Colonic mucosa (tissue), 4 donors: ENCODE results near the gene CLN5. TPM values are rescaled to one million over a fixed set of nuclear protein-coding genes. Genes with fewer than 3 reads are reported as not detected.

Experiments used
- DNase-seq: peaks from one replicate; pipeline ENCODE4 v3.0.0-alpha.2; 2020
- H3K27ac ChIP-seq: fragments of 200-600 bp; one replicate; pipeline ENCODE4 v1.8.0; 2021
- H3K27me3 ChIP-seq: fragments of 200-600 bp; one replicate; pipeline ENCODE4 v1.8.0; 2021
- H3K36me3 ChIP-seq: fragments of 200-600 bp; one replicate; pipeline ENCODE4 v1.8.0; 2021
- H3K4me1 ChIP-seq: fragments of 200-600 bp; one replicate; pipeline ENCODE4 v1.8.0; 2021; ENCODE audit warnings: mild to moderate bottlenecking
- H3K4me3 ChIP-seq: fragments of 200-600 bp; one replicate; pipeline ENCODE4 v1.8.0; 2021
- H3K9ac ChIP-seq, 2 donors: one replicate each; pipeline ENCODE4 v1.7.0; 2013; ENCODE audit warnings: control low read depth in 2 of 2, low read depth in 2 of 2, low read length in 2 of 2
- H3K9me3 ChIP-seq: fragments of 200-600 bp; one replicate; pipeline ENCODE4 v1.8.0; 2021
- intact Hi-C: fragments of 100-400 bp; cut with DNase I; formaldehyde crosslinking; loops from one replicate; pipeline ENCODE4 v1.14.1; 2022
- total RNA-seq, 2 donors: library from RNA; stranded (reverse); fragmentation: NEBNext Ultra II Directional in 1 of 2; extraction: Animal tissue kit (Norgen Biotek cat#: 25700) in 1 of 2; gene quantifications; one replicate each; pipeline ENCODE4 v1.2.1, GENCODE V29; 2021
- TF ChIP-seq, protein P1 (sequence below): fragments of 200-600 bp; IDR thresholded peaks from one replicate; pipeline ENCODE4 v1.8.0; 2022; ENCODE audit warnings: antibody characterized with exemption, mild to moderate bottlenecking
- donor health status: healthy.
- donor health status: DM: no; HTN: no; CAD: no.
- donor health status: DM: no; HTN: no; CAD: no.

Gene CLN5
- total RNA-seq, 2 donors from 2014 or later: 21.8 to 26.5 TPM

DNA sequence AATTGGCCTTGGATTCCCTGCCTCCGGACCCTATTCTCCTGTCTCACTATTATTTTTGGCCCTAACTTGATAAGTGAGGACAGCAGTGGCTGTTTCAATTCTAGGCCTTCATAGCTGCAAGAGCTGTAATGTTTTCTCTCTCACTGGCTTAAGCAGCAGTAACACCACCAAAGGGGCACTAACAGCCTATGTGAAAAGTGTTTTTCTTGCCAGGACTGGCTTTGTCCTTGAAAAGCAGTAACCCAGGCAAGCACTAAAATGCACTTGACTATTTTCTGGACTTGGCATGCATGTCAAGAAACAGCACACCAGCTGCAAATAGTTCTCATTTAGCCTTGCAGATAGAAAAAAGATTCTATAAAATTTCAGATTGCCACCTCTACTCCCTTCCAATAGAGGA is 44.4 kb downstream of the CLN5 start:
- H3K9me3 ChIP-seq: no peaks in the 10 kb centered on the region
- intact Hi-C loops: no loop called here
- H3K27ac ChIP-seq: no peak overlapping the region
- no peak for DNase-seq
- H3K4me1 ChIP-seq: no peaks in the 10 kb centered on the region
- no peak overlapping the region for H3K4me3 ChIP-seq
- no peaks in the 10 kb centered on the region for H3K36me3 ChIP-seq
- TF ChIP-seq, protein P1, sequence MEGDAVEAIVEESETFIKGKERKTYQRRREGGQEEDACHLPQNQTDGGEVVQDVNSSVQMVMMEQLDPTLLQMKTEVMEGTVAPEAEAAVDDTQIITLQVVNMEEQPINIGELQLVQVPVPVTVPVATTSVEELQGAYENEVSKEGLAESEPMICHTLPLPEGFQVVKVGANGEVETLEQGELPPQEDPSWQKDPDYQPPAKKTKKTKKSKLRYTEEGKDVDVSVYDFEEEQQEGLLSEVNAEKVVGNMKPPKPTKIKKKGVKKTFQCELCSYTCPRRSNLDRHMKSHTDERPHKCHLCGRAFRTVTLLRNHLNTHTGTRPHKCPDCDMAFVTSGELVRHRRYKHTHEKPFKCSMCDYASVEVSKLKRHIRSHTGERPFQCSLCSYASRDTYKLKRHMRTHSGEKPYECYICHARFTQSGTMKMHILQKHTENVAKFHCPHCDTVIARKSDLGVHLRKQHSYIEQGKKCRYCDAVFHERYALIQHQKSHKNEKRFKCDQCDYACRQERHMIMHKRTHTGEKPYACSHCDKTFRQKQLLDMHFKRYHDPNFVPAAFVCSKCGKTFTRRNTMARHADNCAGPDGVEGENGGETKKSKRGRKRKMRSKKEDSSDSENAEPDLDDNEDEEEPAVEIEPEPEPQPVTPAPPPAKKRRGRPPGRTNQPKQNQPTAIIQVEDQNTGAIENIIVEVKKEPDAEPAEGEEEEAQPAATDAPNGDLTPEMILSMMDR: no peak
- no peaks in the 10 kb centered on the region for H3K27me3 ChIP-seq
- no peak overlapping the region for H3K9ac ChIP-seq

- Histone ChIP-seq H3K4me1 (no peaks in the 10 kb centered on the region), H3K9me3 (no peaks in the 10 kb centered on the region), H3K9ac (no peak overlapping the region), H3K27me3 (no peaks in the 10 kb centered on the region), H3K36me3 (no peaks in the 10 kb centered on the region), H3K4me3 (no peak overlapping the region), H3K27ac (no peak overlapping the region)
- DNase-seq: no peak
- intact Hi-C loops: no loop called here
- TF ChIP-seq, protein P1: no peak
Observed at GRCh38 chr13:77038907-77039480, 47.1 kb downstream of the CLN5 start.

DNA sequence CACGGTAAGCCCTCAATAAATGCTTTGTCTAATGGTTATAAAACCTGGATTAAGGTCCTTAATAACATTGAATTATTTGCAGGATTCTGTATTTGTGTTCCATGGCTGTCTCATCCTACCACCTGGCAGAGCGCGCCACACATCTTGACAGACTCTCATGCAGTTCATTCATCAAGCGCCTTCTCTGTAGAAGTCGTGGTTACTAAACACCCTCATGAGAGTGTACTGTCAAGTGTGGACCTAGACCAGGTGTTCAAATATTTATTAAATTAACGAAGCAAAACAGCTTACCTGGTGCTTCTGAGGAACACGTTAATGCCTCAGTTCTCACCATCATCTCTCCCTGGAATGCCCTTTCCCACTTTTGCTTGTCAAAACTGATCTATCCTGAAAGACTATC is 48.2 kb downstream of the CLN5 start:
- Histone ChIP-seq H3K4me3 (no peak overlapping the region), H3K27me3 (no peaks in the 10 kb centered on the region), H3K4me1 (no peaks in the 10 kb centered on the region), H3K9ac (no peak overlapping the region), H3K9me3 (no peaks in the 10 kb centered on the region), H3K27ac (no peak overlapping the region), H3K36me3 (no peaks in the 10 kb centered on the region)
- DNase-seq: no peak
- TF ChIP-seq, protein P1: no peak
- intact Hi-C loops: no loop called here

DNA sequence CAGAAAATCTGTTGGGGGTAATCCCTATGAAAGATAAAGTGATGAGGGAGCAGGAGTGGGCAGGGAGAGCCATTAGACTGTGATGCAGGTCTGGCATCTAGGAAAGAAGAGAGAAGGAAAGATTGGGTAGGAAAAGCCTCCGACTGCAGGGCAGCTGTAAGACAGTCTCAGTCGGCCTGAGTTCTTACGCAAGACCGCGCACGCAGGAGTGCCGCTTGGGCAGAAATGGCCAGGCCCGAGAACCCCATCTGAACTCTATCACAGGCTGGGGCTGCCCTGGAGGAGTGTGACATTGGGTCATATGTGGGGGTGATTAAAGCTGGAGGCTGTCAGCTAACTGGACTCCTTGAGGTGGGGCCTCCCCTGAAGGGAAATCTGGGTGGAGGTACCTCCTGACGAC is 49.0 kb downstream of the CLN5 start:
- H3K36me3 ChIP-seq: no peaks in the 10 kb centered on the region
- H3K4me1 ChIP-seq: no peaks in the 10 kb centered on the region
- no peak overlapping the region for H3K4me3 ChIP-seq
- intact Hi-C loops: no loop called here
- H3K27ac ChIP-seq: no peak overlapping the region
- no peaks in the 10 kb centered on the region for H3K27me3 ChIP-seq
- TF ChIP-seq, protein P1: no peak
- H3K9me3 ChIP-seq: no peaks in the 10 kb centered on the region
- H3K9ac ChIP-seq: no peak overlapping the region
- DNase-seq: no peak

DNA sequence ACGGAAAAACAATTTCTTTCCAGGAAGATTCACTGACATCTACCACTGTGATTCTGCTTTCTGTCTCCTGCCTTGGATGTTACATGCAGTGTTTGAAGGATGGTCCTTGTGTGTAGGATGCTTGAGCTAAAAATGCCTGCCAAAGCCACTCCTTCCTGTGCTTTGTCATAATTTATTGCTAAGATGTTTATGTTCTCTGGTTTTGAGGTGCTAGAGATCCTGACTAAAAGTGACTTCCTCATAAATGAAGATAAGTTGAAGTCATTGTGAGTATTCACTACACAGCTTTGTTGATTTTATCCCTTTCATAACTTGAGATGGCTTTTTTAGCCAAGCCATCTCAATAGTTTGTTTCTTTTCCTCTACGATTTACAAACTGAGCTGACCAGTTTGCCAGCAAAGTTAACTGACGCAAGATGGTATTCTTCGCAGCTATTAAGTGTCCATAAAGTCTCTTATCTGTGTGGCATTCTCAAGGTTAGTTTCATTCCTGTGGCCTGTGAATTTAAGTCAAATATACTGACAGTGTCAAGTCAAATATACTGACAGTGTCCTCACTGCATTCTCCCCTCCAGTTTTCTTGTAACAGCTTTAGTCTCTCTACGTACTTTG is 50.8 kb downstream of the CLN5 start:
- DNase-seq: no peak
- Histone ChIP-seq H3K4me3 (no peak overlapping the region), H3K27ac (no peak overlapping the region), H3K4me1 (no peaks in the 10 kb centered on the region), H3K9me3 (no peaks in the 10 kb centered on the region), H3K27me3 (no peaks in the 10 kb centered on the region), H3K9ac (no peak overlapping the region), H3K36me3 (no peaks in the 10 kb centered on the region)
- TF ChIP-seq, protein P1: no peak
- intact Hi-C loops: no loop called here
